ENCODE data around the gene SNAP23.
A peak's percentile ranks its signal among the peaks of the same experiment; 100 is the strongest.

SNAP23 gene

GRCh38 chr15:42495361-42496212 lies at the start of gene SNAP23:
Gene SNAP23, plus strand, starts transcription at chr15:42495634. Its CDS starts 16,213 bp downstream, at chr15:42511847.
- DNase-seq (ENCODE audit: low spot score) = peak; percentile 87

- DNase-seq (ENCODE audit: low spot score) = no peak
These were observed 47.8 kb upstream of the SNAP23 start for GRCh38 chr15:42447599-42447998.

- no peak for DNase-seq (ENCODE audit: low spot score)
These were observed 47.2 kb upstream of the SNAP23 start for GRCh38 chr15:42448281-42448680.

- no peak for DNase-seq (ENCODE audit: low spot score)
These were observed 45.5 kb upstream of the SNAP23 start for GRCh38 chr15:42449770-42450424.

GRCh38 chr15:42450425-42450790 lies 45.0 kb upstream of the SNAP23 start:
- DNase-seq (ENCODE audit: low spot score) = no peak

GRCh38 chr15:42453826-42454225 lies 41.6 kb upstream of the SNAP23 start:
- no peak for DNase-seq (ENCODE audit: low spot score)

GRCh38 chr15:42456531-42456930 lies 38.9 kb upstream of the SNAP23 start:
- no peak for DNase-seq (ENCODE audit: low spot score)

- DNase-seq (ENCODE audit: low spot score) = no peak
These were observed 38.5 kb upstream of the SNAP23 start for GRCh38 chr15:42456971-42457370.

GRCh38 chr15:42457445-42458442 lies 37.7 kb upstream of the SNAP23 start:
- no peak for DNase-seq (ENCODE audit: low spot score)

- DNase-seq (ENCODE audit: low spot score) = no peak
These were observed 34.2 kb upstream of the SNAP23 start for GRCh38 chr15:42461261-42461660.

- no peak for DNase-seq (ENCODE audit: low spot score)
These were observed 29.7 kb upstream of the SNAP23 start for GRCh38 chr15:42465520-42466259.

GRCh38 chr15:42471002-42471401 lies 24.4 kb upstream of the SNAP23 start:
- no peak for DNase-seq (ENCODE audit: low spot score)

- DNase-seq (ENCODE audit: low spot score) = no peak
These were observed 20.6 kb upstream of the SNAP23 start for GRCh38 chr15:42474827-42475226.

GRCh38 chr15:42482701-42483100 lies 12.7 kb upstream of the SNAP23 start:
- no peak for DNase-seq (ENCODE audit: low spot score)

GRCh38 chr15:42483677-42484076 lies 11.8 kb upstream of the SNAP23 start:
- DNase-seq (ENCODE audit: low spot score) = no peak

- DNase-seq (ENCODE audit: low spot score) = peak; percentile 20
These were observed 5.2 kb upstream of the SNAP23 start for GRCh38 chr15:42490291-42490670.

GRCh38 chr15:42490671-42491538 lies 4.5 kb upstream of the SNAP23 start, which contains the start of gene ZNF106:
Gene ZNF106, minus strand, starts transcription at chr15:42491141. Its CDS starts 18,852 bp downstream, at chr15:42472289.
- peak; percentile 61 for DNase-seq (ENCODE audit: low spot score)

GRCh38 chr15:42491539-42492225 lies 3.8 kb upstream of the SNAP23 start:
- DNase-seq (ENCODE audit: low spot score) = no peak

- no peak for DNase-seq (ENCODE audit: low spot score)
These were observed 1.8 kb upstream of the SNAP23 start for GRCh38 chr15:42493679-42494078.

- DNase-seq (ENCODE audit: low spot score) = peak; percentile 15
These were observed 455 bp upstream of the SNAP23 start for GRCh38 chr15:42494998-42495360.
